ENCODE measurements around the gene R3HDM2. TPM values are rescaled to one million over a fixed set of nuclear protein-coding genes. Genes with fewer than 3 reads are reported as not detected.
A peak's percentile ranks its signal among the peaks of the same experiment; 100 is the strongest.

The R3HDM2 gene
- total RNA-seq = 20.3 and 24.6 TPM in 2 replicates
- 27.9 TPM for polyA plus RNA-seq (2012)

DNA sequence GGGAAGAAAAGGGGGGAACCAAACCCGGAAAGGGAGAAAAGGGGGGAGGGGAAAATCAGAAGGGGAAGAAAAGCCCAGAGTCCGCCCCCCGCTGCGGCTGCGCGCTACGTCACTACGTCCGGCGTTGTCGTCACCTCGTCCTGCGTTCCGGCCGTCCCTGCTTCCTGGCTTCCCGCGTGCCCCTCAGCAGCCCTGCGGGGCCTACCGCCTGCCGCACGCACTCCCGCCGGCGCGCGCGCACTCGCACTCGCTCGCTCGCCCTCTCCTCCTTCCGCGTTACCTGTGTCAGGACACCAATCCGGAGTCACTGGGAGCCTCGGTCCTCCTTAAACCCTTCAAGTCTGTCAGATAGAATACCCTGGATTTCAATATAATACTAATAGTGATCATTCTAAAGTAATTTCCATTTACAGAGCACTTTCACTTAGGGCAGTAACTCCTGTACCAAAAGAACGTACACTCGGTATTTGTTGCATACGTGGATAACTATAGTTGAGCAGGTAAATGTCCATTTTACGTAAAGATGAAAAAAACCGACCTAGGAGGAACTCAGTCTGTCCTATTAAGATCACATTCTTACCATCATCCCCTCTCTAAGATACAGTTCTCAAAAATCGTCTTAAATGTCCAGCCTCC lies at the start of gene R3HDM2:
TSS of gene R3HDM2 (minus strand) at position 113 of the 636 bp plus-strand sequence. CDS start 120,615 bp downstream, outside the sequence.
- peak; percentile 94 for DNase-seq (ENCODE audit: low read depth)

DNA sequence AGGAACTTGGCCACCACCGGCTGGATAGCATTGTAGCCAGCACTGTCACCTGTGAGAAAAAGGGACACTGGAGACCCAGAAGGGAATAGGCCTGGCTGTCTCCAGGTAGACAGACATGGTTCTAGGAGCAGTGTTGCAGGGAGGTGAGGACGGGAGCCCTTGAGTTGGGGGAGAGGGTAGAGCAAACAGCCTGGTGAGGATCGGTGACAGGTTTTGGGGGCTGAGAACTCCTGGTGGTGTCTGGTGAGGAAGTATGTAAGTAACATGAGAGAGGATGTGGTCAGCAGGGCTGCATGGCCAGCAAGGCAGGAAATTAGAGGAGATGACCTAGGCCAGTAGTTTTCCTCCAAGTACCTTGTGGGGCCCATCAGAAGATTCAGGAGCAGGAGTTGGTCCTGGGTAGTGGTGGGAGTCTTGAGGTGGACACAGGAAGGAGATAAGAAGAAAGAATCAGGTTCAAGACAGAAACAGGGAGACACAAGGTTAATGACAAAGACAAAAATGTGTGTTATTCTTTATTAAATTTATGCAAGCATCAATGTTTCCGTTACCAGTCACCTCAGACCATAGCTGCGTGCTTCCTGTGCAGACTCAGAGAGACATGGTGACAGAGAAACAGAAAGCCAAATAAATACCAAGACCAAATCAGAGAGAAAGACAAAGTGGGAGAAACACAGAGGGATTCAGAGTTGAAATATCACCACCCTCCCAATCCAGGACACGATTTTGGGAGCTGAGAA lies 48.7 kb upstream of the R3HDM2 start, which contains the start of gene ARHGAP9:
TSS of gene ARHGAP9 (minus strand) at position 491 of the 740 bp plus-strand sequence. CDS start at position 31, 460 bp downstream.
- DNase-seq (ENCODE audit: low read depth) = no peak

DNA sequence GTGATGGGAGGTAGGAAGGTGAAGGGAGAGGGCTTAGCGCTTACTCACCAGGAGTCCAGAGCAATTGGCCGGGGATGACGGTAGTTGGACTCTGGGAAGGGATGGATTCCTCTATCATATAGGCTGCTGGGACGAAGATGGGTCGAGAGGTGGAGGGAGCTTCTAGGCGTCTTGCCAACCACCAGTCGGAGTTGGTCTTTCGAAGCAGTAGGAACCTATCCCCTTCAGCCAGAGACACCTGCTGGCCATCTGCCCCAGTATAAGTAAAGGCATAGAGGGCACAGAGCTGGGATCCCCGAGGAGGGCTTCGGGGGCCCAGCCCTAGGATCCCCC lies 48.2 kb upstream of the R3HDM2 start:
- no peak for DNase-seq (ENCODE audit: low read depth)

DNA sequence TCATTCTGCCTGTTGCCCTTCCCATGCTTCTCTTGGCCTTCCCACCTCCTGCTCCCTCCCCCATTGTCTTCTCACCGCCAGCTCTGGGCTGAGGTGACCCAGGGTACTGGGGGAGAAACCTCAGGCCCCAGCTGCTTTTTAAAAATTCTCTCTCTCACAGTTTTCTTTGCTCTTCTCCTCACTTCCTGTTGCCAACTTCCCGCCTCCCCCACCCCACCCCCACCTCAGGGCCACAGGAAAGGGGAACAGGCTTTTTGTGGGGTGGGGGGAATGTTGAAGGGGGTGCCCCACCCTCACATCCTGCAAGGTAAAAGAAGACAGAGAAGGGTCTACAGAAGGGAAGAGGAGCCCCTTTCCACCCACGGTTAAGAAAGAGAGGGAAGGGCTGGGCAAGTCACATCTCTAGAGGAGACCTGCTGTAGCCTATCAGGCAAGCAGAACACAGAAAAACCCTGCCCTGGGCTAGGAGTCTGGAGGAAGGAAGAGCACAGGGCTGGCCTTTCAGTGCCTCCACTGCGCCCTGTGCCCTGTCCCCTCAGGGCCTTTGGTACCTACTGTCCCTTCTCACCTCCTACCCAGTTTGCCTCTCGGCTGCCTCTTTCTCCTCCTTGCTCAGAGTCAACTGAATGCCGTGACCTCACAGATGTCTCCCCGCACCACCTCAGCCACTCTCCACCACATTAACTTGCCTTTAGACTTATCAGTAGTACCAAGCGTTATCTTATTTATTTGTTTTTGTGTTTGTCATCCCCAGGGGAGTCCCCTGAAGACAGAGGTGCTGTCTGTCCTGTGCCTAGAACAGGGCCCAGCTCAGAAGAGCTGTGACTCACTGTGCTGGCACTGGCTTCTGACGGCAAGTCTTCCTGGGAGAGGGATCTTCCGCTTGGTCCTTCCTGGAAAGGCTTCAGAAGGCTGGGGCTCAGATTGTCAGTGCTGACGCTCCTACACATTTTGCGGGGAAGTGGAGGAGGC lies 47.2 kb upstream of the R3HDM2 start:
- DNase-seq (ENCODE audit: low read depth) = no peak

DNA sequence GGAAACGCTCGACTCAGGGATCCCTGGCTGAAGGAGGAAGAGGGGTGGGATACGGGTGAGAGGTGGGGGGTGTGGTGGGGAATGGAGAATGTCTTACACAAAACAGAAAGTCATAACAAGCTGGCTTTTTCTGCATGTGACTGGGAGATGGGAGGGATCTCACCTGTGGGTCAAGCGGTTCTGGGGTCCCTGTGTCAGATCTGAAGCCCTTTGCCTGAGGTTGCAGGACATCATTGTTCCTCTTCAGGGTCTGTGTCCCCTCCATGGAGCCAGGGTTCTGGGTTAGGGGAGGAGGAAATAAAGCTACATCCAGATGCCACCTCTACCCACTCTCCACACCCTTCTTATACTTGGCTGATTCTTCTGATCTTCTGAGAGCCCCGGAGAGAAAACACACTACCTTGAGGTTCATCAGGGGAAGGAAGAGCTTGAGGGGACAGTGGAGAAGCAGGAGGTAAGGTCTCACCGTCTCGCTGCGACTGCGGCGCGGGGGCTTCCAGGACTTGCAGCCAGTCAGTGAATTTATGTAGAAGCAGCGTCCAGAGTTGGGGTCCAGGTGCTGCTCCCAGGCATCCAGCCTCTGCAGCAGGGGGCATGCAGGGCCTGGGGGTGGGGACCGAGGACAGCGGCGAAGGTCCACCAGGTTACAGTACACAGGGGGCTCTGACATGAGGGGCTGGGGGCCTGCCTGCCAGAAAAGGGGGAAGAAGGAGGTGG lies 46.3 kb upstream of the R3HDM2 start:
- DNase-seq (ENCODE audit: low read depth) = no peak

DNA sequence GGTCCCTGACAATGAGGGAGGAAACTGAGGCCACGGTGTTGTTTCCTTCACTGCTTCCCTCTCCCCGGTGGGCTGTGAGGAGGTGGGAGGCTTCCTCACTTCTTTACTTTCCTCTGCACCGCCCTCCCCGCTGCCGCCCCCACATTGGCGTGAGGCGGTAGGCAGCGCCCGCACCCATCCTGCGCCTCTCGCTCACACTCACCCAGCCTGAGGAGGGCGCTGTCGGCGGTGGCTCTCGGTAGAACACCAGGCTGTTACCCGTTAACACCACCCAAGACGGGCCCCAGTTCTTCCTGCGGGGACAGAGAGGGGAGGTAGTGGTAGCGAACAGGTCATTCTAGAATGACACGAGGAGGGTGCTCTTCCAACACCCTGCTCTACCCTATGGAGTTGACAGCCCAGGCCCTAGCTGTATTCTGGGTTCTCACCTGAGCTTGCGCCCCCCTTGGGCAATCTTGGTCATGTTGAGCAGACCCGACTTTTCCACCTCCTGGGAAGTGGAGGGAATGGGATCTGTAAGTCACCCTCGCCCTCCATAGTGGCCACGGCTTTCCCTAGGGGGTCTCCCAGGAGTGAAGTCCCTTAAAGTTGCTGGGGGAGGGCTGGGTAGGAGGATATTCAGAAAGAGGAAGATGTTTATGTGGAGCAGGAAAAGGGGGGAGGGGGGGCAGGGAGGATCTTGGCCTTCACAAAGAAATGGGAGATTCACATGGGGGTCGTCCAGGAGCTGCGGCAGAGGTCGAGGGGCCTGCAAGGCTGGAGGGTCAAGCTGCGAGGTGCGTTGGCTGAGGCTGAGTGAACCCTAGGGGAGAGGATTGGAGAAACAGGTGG lies 45.5 kb upstream of the R3HDM2 start:
- no peak for DNase-seq (ENCODE audit: low read depth)

DNA sequence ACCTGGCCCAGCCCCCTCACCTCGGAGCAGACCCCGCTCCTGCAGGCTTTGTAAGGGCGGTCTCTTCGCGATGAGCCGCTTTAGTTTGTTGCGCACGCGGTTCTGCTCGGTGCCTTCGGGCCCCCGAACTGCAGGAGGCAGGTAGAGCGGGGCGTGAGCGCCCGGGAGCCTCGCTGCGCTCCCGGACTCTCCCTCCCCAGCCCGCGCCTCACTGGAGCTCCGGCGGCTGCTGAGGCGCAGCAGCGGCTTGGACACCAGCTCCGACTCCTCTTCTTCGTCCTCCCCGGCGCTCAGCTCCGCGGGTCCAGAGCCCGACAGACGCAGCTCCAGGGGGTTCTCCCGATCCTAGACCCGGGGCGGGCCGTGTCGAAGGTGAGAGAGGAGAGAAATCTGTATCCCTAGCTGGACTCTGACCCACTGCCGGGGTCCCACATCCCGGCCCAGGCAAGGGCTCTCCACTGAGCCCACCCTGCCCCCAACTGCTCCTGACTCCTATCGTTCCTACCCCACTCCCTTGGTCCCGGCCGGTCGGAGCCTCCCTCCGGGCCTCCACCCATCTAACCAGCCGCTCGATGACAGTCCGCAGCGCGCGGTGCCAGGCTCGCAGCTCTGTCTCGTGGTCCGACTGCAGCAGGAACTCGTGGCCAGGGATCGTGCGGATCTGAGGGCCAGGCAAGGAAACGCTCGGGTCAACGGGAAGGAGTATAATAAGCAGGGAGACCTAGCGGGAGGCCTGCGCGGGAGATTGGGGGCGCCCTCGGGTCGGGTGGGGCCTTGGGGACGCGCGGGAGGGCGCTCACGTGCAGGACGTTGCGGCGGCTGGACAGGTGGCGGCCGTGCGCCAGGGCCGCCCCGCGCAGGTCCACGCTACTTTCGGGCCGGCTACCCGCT lies 44.7 kb upstream of the R3HDM2 start:
- peak; percentile 19 for DNase-seq (ENCODE audit: low read depth)

DNA sequence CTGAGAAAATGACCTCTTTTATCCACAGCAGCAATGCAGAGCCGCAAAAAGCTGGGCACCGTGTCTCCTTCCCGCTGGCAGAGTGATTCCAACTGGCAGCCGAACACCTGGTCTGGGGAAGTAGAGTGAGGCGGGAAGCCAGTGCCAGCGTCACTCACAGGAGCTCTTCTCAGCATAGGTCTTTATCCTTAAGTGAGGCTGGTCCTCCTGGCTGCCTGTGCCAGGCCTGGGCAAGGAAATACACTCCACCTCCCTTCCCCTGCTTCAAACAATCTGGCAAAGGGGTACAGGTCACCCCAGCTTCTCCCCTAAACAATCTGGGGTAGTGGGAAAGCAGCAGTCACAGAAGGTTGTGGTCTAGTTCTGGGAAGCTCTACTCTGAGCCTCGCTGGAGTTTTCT lies 44.0 kb upstream of the R3HDM2 start:
- no peak for DNase-seq (ENCODE audit: low read depth)

DNA sequence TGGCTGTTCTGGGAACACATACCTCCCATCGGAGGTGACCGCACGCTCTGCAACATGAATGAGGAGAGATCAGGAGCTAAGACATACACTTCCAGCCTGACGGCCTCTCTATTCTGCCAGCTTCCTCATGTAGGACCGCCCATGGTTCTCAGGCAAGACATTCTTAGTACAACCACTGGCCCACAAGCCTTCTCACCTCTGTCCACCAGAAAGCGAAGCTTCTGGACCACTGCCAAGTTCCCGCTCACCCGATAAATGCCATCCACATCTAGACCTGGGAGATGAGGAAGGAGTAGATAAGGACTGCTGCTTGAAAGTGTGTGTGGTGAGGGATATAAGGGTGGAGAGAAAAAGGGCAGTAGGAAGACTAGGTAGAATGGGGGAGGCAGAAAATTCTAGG lies 43.6 kb upstream of the R3HDM2 start:
- no peak for DNase-seq (ENCODE audit: low read depth)

DNA sequence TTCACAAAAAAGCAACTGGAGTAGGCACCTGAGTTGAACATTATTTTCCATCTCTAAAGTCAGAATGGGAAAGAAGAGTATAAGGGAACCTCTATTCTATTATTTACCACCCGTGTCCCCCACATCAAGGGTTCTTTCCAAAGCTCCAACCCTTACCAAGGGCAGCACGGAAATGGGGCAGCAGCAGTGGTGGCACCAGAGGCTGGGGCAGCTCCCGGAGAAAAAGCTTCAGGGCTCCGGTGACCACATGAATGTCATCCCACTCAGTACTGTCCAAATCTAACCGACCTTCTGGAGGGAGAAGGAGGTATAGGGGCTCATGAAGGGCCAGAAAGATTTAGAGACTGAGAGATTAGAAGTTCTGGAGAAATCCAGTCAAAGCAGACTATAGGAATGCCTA lies 43.0 kb upstream of the R3HDM2 start:
- no peak for DNase-seq (ENCODE audit: low read depth)

DNA sequence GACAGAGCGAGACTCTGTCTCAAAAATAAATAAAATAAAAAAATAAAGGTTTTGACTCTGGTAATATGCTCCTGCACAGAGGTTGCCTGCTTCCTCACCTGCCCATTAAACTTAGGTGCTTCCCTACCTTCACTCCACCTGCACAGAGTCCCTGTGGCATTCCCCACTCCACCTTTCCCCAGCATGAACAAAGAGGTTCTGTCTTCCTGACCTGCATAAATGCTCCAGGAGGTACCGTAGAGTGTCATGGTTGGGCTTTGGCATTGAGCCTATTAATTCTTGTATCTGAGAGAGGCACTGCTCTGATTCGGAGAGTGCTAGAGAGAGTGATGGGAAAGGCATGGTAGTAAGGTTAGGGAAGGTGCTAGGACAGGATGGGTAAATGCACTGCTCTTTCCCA lies 42.5 kb upstream of the R3HDM2 start:
- no peak for DNase-seq (ENCODE audit: low read depth)

DNA sequence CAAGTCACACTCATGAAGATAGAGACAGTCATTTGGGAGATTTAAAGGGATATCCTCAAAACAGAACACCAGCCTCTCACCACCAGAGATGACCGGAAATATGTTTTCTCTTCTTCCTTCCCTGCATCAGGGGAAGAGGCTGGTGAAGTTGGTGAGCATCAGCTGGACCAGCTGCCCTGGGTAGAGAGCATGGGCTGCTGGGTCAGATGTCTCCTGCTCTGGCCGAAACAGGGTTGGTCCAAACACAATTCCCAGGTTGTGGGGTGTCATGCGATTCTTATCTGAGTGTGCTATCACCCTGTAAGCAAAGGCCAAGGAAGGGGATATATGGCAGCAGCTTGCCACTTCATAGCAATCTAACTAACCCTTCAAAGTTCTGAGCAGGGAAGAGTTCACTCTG lies 41.5 kb upstream of the R3HDM2 start:
- no peak for DNase-seq (ENCODE audit: low read depth)

DNA sequence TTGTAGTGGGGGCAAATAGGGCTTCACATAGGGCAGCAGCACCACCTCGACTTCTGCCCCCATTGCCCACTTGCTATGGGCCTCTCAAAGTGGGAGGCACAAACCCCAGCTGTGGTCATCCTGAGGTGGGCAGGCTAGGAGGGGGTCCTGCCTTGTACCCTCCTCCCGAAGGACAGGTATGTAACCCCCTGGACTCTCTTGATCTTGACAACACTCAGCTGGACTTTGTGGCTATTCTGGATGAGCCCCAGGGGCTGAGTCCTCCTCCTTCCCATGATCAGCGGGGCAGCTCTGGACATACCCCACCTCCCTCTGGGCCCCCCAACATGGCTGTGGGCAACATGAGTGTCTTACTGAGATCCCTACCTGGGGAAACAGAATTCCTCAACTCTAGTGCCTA lies 40.8 kb upstream of the R3HDM2 start:
- DNase-seq (ENCODE audit: low read depth) = no peak

DNA sequence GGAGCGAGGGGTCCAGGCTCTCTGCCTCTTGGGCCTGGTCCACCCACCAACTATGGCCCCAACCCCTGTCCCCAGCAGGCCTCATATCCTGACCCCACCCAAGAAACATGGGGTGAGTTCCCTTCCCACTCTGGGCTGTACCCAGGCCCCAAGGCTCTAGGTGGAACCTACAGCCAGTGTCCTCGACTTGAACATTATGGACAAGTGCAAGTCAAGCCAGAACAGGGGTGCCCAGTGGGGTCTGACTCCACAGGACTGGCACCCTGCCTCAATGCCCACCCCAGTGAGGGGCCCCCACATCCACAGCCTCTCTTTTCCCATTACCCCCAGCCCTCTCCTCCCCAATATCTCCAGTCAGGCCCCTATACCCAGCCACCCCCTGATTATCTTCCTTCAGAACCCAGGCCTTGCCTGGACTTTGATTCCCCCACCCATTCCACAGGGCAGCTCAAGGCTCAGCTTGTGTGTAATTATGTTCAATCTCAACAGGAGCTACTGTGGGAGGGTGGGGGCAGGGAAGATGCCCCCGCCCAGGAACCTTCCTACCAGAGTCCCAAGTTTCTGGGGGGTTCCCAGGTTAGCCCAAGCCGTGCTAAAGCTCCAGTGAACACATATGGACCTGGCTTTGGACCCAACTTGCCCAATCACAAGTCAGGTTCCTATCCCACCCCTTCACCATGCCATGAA lies 40.3 kb upstream of the R3HDM2 start:
- no peak for DNase-seq (ENCODE audit: low read depth)

DNA sequence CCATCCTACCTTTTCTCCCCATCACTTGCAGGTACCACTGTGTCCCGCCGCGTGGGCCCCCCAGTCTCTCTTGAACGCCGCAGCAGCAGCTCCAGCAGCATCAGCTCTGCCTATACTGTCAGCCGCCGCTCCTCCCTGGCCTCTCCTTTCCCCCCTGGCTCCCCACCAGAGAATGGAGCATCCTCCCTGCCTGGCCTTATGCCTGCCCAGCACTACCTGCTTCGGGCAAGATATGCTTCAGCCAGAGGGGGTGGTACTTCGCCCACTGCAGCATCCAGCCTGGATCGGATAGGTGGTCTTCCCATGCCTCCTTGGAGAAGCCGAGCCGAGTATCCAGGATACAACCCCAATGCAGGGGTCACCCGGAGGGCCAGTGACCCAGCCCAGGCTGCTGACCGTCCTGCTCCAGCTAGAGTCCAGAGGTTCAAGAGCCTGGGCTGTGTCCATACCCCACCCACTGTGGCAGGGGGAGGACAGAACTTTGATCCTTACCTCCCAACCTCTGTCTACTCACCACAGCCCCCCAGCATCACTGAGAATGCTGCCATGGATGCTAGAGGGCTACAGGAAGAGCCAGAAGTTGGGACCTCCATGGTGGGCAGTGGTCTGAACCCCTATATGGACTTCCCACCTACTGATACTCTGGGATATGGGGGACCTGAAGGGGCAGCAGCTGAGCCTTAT lies 39.6 kb upstream of the R3HDM2 start:
- DNase-seq (ENCODE audit: low read depth) = no peak

DNA sequence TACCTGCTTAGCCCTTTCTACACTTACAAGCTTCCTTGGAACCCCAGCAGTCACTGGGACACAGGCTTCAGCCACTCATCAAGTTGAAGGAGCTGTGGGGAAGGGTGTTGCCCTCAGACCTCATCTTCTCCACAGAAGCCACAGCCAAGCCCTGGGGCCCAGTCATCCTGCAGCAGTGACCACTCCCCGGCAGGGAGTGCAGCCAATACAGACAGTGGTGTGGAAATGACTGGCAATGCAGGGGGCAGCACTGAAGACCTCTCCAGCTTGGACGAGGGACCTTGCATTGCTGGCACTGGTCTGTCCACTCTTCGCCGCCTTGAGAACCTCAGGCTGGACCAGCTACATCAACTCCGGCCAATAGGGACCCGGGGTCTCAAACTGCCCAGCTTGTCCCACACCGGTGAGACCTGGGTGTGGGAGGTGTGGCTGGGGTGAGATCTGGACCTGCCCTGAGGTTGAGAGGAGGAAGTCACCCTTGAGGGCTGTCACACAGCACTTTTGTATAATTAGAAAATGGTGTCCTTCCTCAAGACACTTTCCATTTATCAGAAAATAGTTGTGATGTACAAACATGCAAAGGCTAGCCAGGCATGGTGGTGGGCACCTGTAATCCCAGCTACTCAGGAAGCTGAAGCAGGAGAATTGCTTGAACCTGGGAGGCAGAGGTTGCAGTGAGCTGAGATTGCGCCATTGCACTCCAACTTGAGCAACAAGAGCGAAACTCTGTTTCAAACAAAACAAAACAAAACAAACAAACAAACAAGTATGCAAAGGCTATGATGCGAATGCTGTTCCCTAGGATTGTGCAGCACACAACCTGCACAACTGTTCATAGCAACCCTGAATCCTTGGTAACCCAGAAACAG lies 38.7 kb upstream of the R3HDM2 start:
- DNase-seq (ENCODE audit: low read depth) = peak; percentile 73

DNA sequence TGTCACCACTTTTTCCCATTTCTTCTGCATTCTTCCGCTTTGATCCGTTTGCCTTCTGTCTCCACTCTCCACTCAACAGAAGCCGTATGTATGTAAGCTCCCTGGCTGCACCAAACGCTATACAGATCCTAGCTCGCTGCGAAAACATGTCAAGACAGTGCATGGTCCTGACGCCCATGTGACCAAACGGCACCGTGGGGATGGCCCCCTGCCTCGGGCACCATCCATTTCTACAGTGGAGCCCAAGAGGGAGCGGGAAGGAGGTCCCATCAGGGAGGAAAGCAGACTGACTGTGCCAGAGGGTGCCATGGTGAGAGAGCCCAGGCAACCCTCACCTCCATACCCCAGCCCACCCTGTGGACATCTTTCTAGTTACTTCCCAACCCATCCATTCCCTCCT lies 37.1 kb upstream of the R3HDM2 start:
- no peak for DNase-seq (ENCODE audit: low read depth)
